B cell (primary cell): Measurements from ENCODE around the gene CPO. TPM values are rescaled to one million over a fixed set of nuclear protein-coding genes. Genes with fewer than 3 reads are reported as not detected.

Source experiments
- ATAC-seq: fragments of 200-7000 bp; cut with Tn5 transposase; one replicate; pipeline ENCODE4 v1.10.0; 2021; ENCODE audit warnings: low read depth, mild to moderate bottlenecking, moderate number of reproducible peaks, moderate library complexity
- CTCF ChIA-PET: fragments of 350-600 bp; sonication (Branson Sonifier 250); formaldehyde crosslinking; loops from one replicate; lab custom pipeline; 2021; ENCODE audit warnings: antibody characterized with exemption, inconsistent platforms; lab: Charles Lee
- POLR2A ChIA-PET: fragments of 350-600 bp; sonication (Branson Sonifier 250); formaldehyde crosslinking; loops from one replicate; lab custom pipeline; 2021; ENCODE audit warnings: antibody characterized with exemption; lab: Charles Lee
- DNase-seq: peaks from one replicate; pipeline ENCODE4 v3.0.0; 2013
- H2AFZ ChIP-seq: 2 replicates; pipeline ENCODE4 v1.6.1; 2012; ENCODE audit warnings: mild to moderate bottlenecking, low read depth, low read length; ENCODE audit not compliant: insufficient read depth, poor library complexity, severe bottlenecking
- H3K27ac ChIP-seq, 2 donors: 1 replicate in 1 of 2; 2 replicates in 1 of 2; pipeline ENCODE4 v1.5.1; 2012 to 2013; ENCODE audit warnings: low read length in 2 of 2, mild to moderate bottlenecking in 2 of 2, moderate library complexity in 1 of 2
- H3K27me3 ChIP-seq, 4 experiments: fragments of 200-600 bp in 1 of 4; sonication (generic) in 1 of 4; replicated peaks in 1 of 4; 1 replicate in 2 of 4; 2 replicates in 2 of 4; pipeline versions ENCODE4 v1.6.1 to v1.7.0; 2013 to 2016; ENCODE audit warnings: low read length in 3 of 4, mild to moderate bottlenecking in 2 of 4, mixed read lengths in 1 of 4, moderate library complexity in 1 of 4; ENCODE audit not compliant: insufficient read depth in 4 of 4, control insufficient read depth in 3 of 4; ENCODE audit errors: control extremely low read depth in 1 of 4
- H3K36me3 ChIP-seq, 2 experiments: replicated peaks in 1 of 2; 1 replicate in 1 of 2; 2 replicates in 1 of 2; pipeline versions ENCODE4 v1.6.1 to v1.7.1; 2013; ENCODE audit warnings: low read length in 1 of 2; ENCODE audit not compliant: insufficient read depth in 2 of 2, control insufficient read depth in 1 of 2; ENCODE audit errors: control extremely low read depth in 1 of 2, extremely low read depth in 1 of 2
- H3K4me1 ChIP-seq, 2 donors: fragments of 200-600 bp in 1 of 2; sonication (generic) in 1 of 2; 1 replicate in 1 of 2; 2 replicates in 1 of 2; pipeline versions ENCODE4 v1.5.1 to v1.6.1; 2013 to 2017; ENCODE audit warnings: low read length in 2 of 2; ENCODE audit not compliant: control insufficient read depth in 2 of 2, insufficient read depth in 2 of 2
- H3K4me2 ChIP-seq: replicated peaks from 2 replicates; pipeline ENCODE3; 2012; ENCODE audit warnings: mild to moderate bottlenecking, low read depth, low read length; ENCODE audit not compliant: poor library complexity, severe bottlenecking
- H3K4me3 ChIP-seq, 5 experiments: fragments of 200-600 bp in 1 of 5; sonication (generic) in 1 of 5; 1 replicate in 3 of 5; 2 replicates in 2 of 5; pipeline versions ENCODE4 v1.5.1 to v1.7.0; 2011 to 2016; ENCODE audit warnings: low read length in 4 of 5, mild to moderate bottlenecking in 4 of 5, low read depth in 2 of 5, control low read depth in 1 of 5, moderate library complexity in 1 of 5; ENCODE audit not compliant: insufficient read depth in 1 of 5; ENCODE audit errors: control extremely low read depth in 1 of 5, extremely low read depth in 1 of 5
- H3K79me2 ChIP-seq: fragments of 200-600 bp; sonication (generic); one replicate; pipeline ENCODE4 v1.6.0; 2016; ENCODE audit warnings: low read length; ENCODE audit not compliant: control insufficient read depth, insufficient read depth
- H3K9ac ChIP-seq: fragments of 200-600 bp; sonication (generic); 2 replicates; pipeline ENCODE4 v1.6.1; 2017; ENCODE audit warnings: mild to moderate bottlenecking, low read length, moderate library complexity
- H3K9me3 ChIP-seq, 3 donors: one replicate each; pipeline versions ENCODE4 v1.6.1 to v1.7.1; 2013; ENCODE audit warnings: low read length in 2 of 3; ENCODE audit not compliant: control insufficient read depth in 2 of 3, insufficient read depth in 1 of 3; ENCODE audit errors: control extremely low read depth in 1 of 3
- H4K20me1 ChIP-seq: 2 replicates; pipeline ENCODE4 v1.6.0; 2012; ENCODE audit warnings: mild to moderate bottlenecking, low read length; ENCODE audit not compliant: insufficient read depth, control insufficient read depth, poor library complexity, severe bottlenecking
- H3K27ac Mint-ChIP-seq: one replicate; pipeline ENCODE4 v1.8.0; 2021; ENCODE audit warnings: mixed read lengths
- H3K27me3 Mint-ChIP-seq: one replicate; pipeline ENCODE4 v1.8.0; 2021; ENCODE audit warnings: mixed read lengths
- H3K4me1 Mint-ChIP-seq: one replicate; pipeline ENCODE4 v1.8.0; 2021; ENCODE audit warnings: mixed read lengths
- H3K4me3 Mint-ChIP-seq: one replicate; pipeline ENCODE4 v1.8.0; 2021; ENCODE audit warnings: mixed read lengths
- H3K9me3 Mint-ChIP-seq: one replicate; pipeline ENCODE4 v1.8.0; 2022; ENCODE audit warnings: mixed read lengths; ENCODE audit not compliant: insufficient read depth
- CTCF ChIP-seq: fragments of 200-600 bp; IDR thresholded peaks from one replicate; pipeline ENCODE4 v1.8.0; 2022; ENCODE audit warnings: antibody characterized with exemption, mild to moderate bottlenecking
- EZH2 ChIP-seq: IDR thresholded peaks from 2 replicates; pipeline ENCODE4 v1.6.1; 2012; ENCODE audit warnings: borderline replicate concordance, low read depth, mild to moderate bottlenecking, moderate library complexity, low read length; ENCODE audit not compliant: insufficient read depth, poor library complexity, severe bottlenecking
- WGBS: methylation state at CpG from one replicate; pipeline ENCODE4 v1.1.5; 2013; ENCODE audit warnings: missing lambda C conversion rate; ENCODE audit not compliant: insufficient coverage; 5-methylcytosine and 5-hydroxymethylcytosine counted together
- intact Hi-C: fragments of 100-400 bp; cut with micrococcal nuclease; formaldehyde crosslinking; loops from one replicate; pipeline ENCODE4 v1.10.0; 2022
- polyA plus RNA-seq: library from polyadenylated mRNA; depleted of rRNA; stranded (reverse); fragments of >200 nt; gene quantifications from 2 replicates; pipeline ENCODE4 v1.2.3, GENCODE V29; 2012
- total RNA-seq, 2 donors: library from RNA; stranded (reverse); fragments of 120-200 nt in 1 of 2; gene quantifications; 1 replicate in 1 of 2; 2 replicates in 1 of 2; pipeline versions ENCODE4 v1.2.3 to v1.2.4, GENCODE V29; 2013 to 2022

Gene CPO
- total and polyA plus RNA-seq, 2 donors (not counting 1 experiment from before 2014, with no cell fraction given) = not detected

GRCh38 chr2:206993964-206994363, 54.6 kb downstream of the CPO start:
- ATAC-seq (no peak), DNase-seq (no peak)
- Mint-ChIP-seq H3K27ac (no peak overlapping the region), H3K4me1 (peaks cover 3% of the 10 kb centered on the region), H3K4me3 (no peak overlapping the region), H3K9me3 (peaks cover 2% of the 10 kb centered on the region), H3K27me3 (peaks cover 54% of the 10 kb centered on the region)
- H3K4me3 ChIP-seq = no peak overlapping the region
- no peaks in the 10 kb centered on the region for H3K36me3 ChIP-seq
- H3K4me2 ChIP-seq = no peak overlapping the region
- intact Hi-C loops = no loop called here
- POLR2A ChIA-PET = no interaction called here
- H3K4me1 ChIP-seq = peaks cover 3 to 4% of the 10 kb centered on the region in 2 donors
- H3K79me2 ChIP-seq = no peaks in the 10 kb centered on the region
- H3K27me3 ChIP-seq = peaks cover 0 to 4% (median 0%) of the 10 kb centered on the region in 4 experiments
- no peak overlapping the region for H2AFZ ChIP-seq
- H3K27ac ChIP-seq = no peak overlapping the region
- CTCF ChIA-PET = no interaction called here
- WGBS = 33% methylated on average over 2 of the region's 4 CpGs
- H3K9me3 ChIP-seq = peaks cover 0 to 2% (median 0%) of the 10 kb centered on the region in 3 donors
- no peak for TF ChIP-seq CTCF
- TF ChIP-seq EZH2 = no peak
- no peaks in the 10 kb centered on the region for H4K20me1 ChIP-seq
- H3K9ac ChIP-seq = no peak overlapping the region

- DNase-seq (no peak), ATAC-seq (no peak)
- H4K20me1 ChIP-seq = no peaks in the 10 kb centered on the region
- peaks cover 8% of the 10 kb centered on the region for H3K9me3 Mint-ChIP-seq
- H3K27ac ChIP-seq = no peak overlapping the region
- H3K9me3 ChIP-seq = peaks cover 0 to 4% (median 2%) of the 10 kb centered on the region in 3 donors
- H2AFZ ChIP-seq = no peak overlapping the region
- intact Hi-C loops = no loop called here
- H3K4me1 Mint-ChIP-seq = no peaks in the 10 kb centered on the region
- H3K27me3 ChIP-seq = peaks cover 0 to 4% (median 0%) of the 10 kb centered on the region in 4 experiments
- no peaks in the 10 kb centered on the region for H3K36me3 ChIP-seq
- ChIA-PET POLR2A (no interaction called here), CTCF (no interaction called here)
- no peak overlapping the region for H3K4me2 ChIP-seq
- no peak overlapping the region for H3K9ac ChIP-seq
- no peak overlapping the region for H3K4me3 Mint-ChIP-seq
- TF ChIP-seq CTCF = no peak
- no peak for TF ChIP-seq EZH2
- no peaks in the 10 kb centered on the region for H3K79me2 ChIP-seq
- no peak overlapping the region for H3K4me3 ChIP-seq
- H3K4me1 ChIP-seq = no peaks in the 10 kb centered on the region
- H3K27me3 Mint-ChIP-seq = peaks cover 37% of the 10 kb centered on the region
- no peak overlapping the region for H3K27ac Mint-ChIP-seq
These were observed 57.3 kb downstream of the CPO start for GRCh38 chr2:206996556-206997065.
